HUDEP-2 (cell line): Measurements from ENCODE around the gene OR56B4.
"Not testable (repeated sequence)": the region's sequence is repeated elsewhere in the genome, so short reads cannot be mapped to it uniquely, and the experiment has no call there.

Source experiments
- DNase-seq, 76 experiments: peaks; one replicate each; lab custom pipeline; 2025; ENCODE audit not compliant: unreplicated experiment in 76 of 76; lab: John Stamatoyannopoulos, UW

Gene OR56B4

GRCh38 chr11:6107384-6107783, at the start of gene OR56B4:
Gene OR56B4, plus strand, starts transcription at chr11:6107684. Its CDS starts 95 bp downstream, at chr11:6107779.
- not testable (repeated sequence) for DNase-seq

GRCh38 chr11:6061475-6061874, 46.0 kb upstream of the OR56B4 start:
- DNase-seq: no peak

GRCh38 chr11:6062691-6063358, 44.7 kb upstream of the OR56B4 start:
- DNase-seq: no peak

- DNase-seq: no peak
These were observed 40.0 kb upstream of the OR56B4 start for GRCh38 chr11:6067502-6067901.

- not testable (repeated sequence) for DNase-seq
These were observed 31.0 kb upstream of the OR56B4 start for GRCh38 chr11:6076443-6076842.

- DNase-seq: no peak
These were observed 29.8 kb upstream of the OR56B4 start for GRCh38 chr11:6077723-6078122.

GRCh38 chr11:6079463-6079862, 28.0 kb upstream of the OR56B4 start:
- no peak for DNase-seq

GRCh38 chr11:6083129-6083528, 24.4 kb upstream of the OR56B4 start:
- DNase-seq: no peak

GRCh38 chr11:6084587-6084986, 22.9 kb upstream of the OR56B4 start:
- DNase-seq: no peak

- DNase-seq: no peak
These were observed 13.3 kb upstream of the OR56B4 start for GRCh38 chr11:6094186-6094585.

- DNase-seq: no peak
These were observed 11.7 kb upstream of the OR56B4 start for GRCh38 chr11:6095798-6096197.

- no peak for DNase-seq
These were observed 11.1 kb upstream of the OR56B4 start for GRCh38 chr11:6096417-6096816.

GRCh38 chr11:6099577-6099976, 7.9 kb upstream of the OR56B4 start:
- DNase-seq: no peak

GRCh38 chr11:6110011-6110410, 2.5 kb downstream of the OR56B4 start:
- no peak for DNase-seq

GRCh38 chr11:6111673-6112072, 4.2 kb downstream of the OR56B4 start:
- DNase-seq: no peak

GRCh38 chr11:6116638-6117037, 9.2 kb downstream of the OR56B4 start:
- DNase-seq: no peak

- DNase-seq: no peak
These were observed 16.8 kb downstream of the OR56B4 start for GRCh38 chr11:6124245-6124644.

- peak in 9 of 76 experiments; percentile 1 to 25 (median 7) for DNase-seq
These were observed 20.4 kb downstream of the OR56B4 start for GRCh38 chr11:6127881-6128280.

- DNase-seq: no peak
These were observed 21.5 kb downstream of the OR56B4 start for GRCh38 chr11:6129011-6129410.

- DNase-seq: no peak
These were observed 22.2 kb downstream of the OR56B4 start for GRCh38 chr11:6129635-6130034.

- DNase-seq: no peak
These were observed 24.9 kb downstream of the OR56B4 start for GRCh38 chr11:6132431-6132830.

GRCh38 chr11:6135936-6136335, 28.5 kb downstream of the OR56B4 start:
- DNase-seq: not testable (repeated sequence)

GRCh38 chr11:6142936-6143335, 35.5 kb downstream of the OR56B4 start:
- DNase-seq: no peak
